ENCODE measurements around the gene LMAN2L. TPM values are rescaled to one million over a fixed set of nuclear protein-coding genes. Genes with fewer than 3 reads are reported as not detected.

The LMAN2L gene
- total and polyA plus RNA-seq, 2 of the 8 experiments (the other 6 are each of a cell fraction or from before 2014, with no cell fraction given) = 14.3 to 17.6 TPM

GRCh38 chr2:96684883-96685576, 54.8 kb downstream of the LMAN2L start:
- H3K23me2 ChIP-seq (ENCODE audit: low read depth, low read length) = no peaks in the 10 kb centered on the region
- H3K56ac ChIP-seq (replicated peaks; ENCODE audit: insufficient read length, low read depth, low read length) = no peak overlapping the region
- H4K5ac ChIP-seq (ENCODE audit: insufficient read length, low read depth, low read length) = no peak overlapping the region
- no peak overlapping the region for H2AFZ ChIP-seq (ENCODE audit: low read length)
- no peak overlapping the region for H2AK5ac ChIP-seq (ENCODE audit: low read depth, low read length)
- ChIA-PET CTCF (ENCODE audit: partially characterized antibody) (interaction anchor here (1.3 to 1.5 kb wide), 2 partner anchors 9 to 35 kb away, joined by 3 to 4 read pairs; no protein-coding TSS in a partner anchor), POLR2A (ENCODE audit: partially characterized antibody) (no interaction called here)
- H3K27me3 ChIP-seq (replicated peaks in 1 of 4; ENCODE audit: control insufficient read depth in 3 of 4, extremely low read depth in 1 of 4, insufficient read depth in 3 of 4, low read length in 3 of 4) = no peaks in the 10 kb centered on the region
- no peaks in the 10 kb centered on the region for H3K9me3 ChIP-seq (ENCODE audit: insufficient read depth in 2 of 2, low read depth in 1 of 2, low read length in 1 of 2)
- no peaks in the 10 kb centered on the region for H3K79me1 ChIP-seq (ENCODE audit: low read depth, low read length)
- H2BK120ac ChIP-seq (replicated peaks; ENCODE audit: low read depth, low read length) = no peak overlapping the region
- no peak overlapping the region for H3K18ac ChIP-seq (ENCODE audit: extremely low read depth, low read length)
- no peaks in the 10 kb centered on the region for H4K20me1 ChIP-seq (replicated peaks in 1 of 2; ENCODE audit: control insufficient read depth in 1 of 2, insufficient read depth in 2 of 2, low read length in 2 of 2)
- no peak overlapping the region for H2BK12ac ChIP-seq (ENCODE audit: low read depth, low read length)
- DNase-seq (ENCODE audit: low read depth in 1 of 2, low spot score in 2 of 2) = no peak
- H2BK20ac ChIP-seq (ENCODE audit: low read length) = no peak overlapping the region
- FAIRE-seq = no peak
- no peak overlapping the region for H4K8ac ChIP-seq (ENCODE audit: extremely low read depth, insufficient read depth, low read length)
- no peak overlapping the region for H3K23ac ChIP-seq (ENCODE audit: insufficient read length)
- H3K27ac ChIP-seq (ENCODE audit: low read depth, low read length) = no peak overlapping the region
- H3K4ac ChIP-seq (replicated peaks; ENCODE audit: insufficient read length, low read depth, low read length) = no peak overlapping the region
- H3K36me3 ChIP-seq (ENCODE audit: control insufficient read depth in 2 of 4, insufficient read depth in 4 of 4, low read length in 3 of 4) = no peaks in the 10 kb centered on the region
- no peak overlapping the region for H2BK5ac ChIP-seq (ENCODE audit: low read depth, low read length)
- no peak overlapping the region for H2BK15ac ChIP-seq (ENCODE audit: low read length)
- no peak overlapping the region for H4K91ac ChIP-seq (replicated peaks; ENCODE audit: insufficient read length, low read length)
- no peak overlapping the region for H3K4me2 ChIP-seq (ENCODE audit: insufficient read depth in 1 of 2, low read depth in 2 of 2, low read length in 2 of 2)
- no peak overlapping the region for H3K14ac ChIP-seq (ENCODE audit: insufficient read length)
- no peak overlapping the region for H3K4me3 ChIP-seq (ENCODE audit: extremely low read depth in 1 of 4, insufficient read depth in 2 of 4, low read depth in 3 of 4, low read length in 4 of 4)
- 90% methylated on average over 14 of the region's 16 CpGs; no CpG with 5 or more reads in 1 of the 2 experiments for WGBS, 2 experiments (ENCODE audit: extremely low coverage in 1 of 2, insufficient coverage in 1 of 2, insufficient read length in 1 of 2, insufficient replicate concordance in 2 of 2, low coverage in 1 of 2, low lambda C conversion rate in 2 of 2, missing lambda C conversion rate in 1 of 2)
- H3K4me1 ChIP-seq (replicated peaks in 1 of 4; ENCODE audit: control insufficient read depth in 3 of 4, insufficient read depth in 4 of 4, low read length in 3 of 4) = peaks cover 0 to 6% (median under 1%) of the 10 kb centered on the region in 4 experiments; a peak in 3 of 7 replicates
- H3K9ac ChIP-seq (replicated peaks in 1 of 4; ENCODE audit: extremely low read depth in 1 of 4, low read depth in 3 of 4, low read length in 3 of 4) = no peak overlapping the region
- no peaks in the 10 kb centered on the region for H3K79me2 ChIP-seq (ENCODE audit: control insufficient read depth in 1 of 2, insufficient read depth in 2 of 2, low read length in 2 of 2)
- TF ChIP-seq RBBP5 (IDR thresholded peaks at IDR 0.05; ENCODE audit: borderline replicate concordance, low read depth, low read length) (no peak), TAF7 (optimal IDR thresholded peaks at IDR 0.05; ENCODE audit: borderline replicate concordance, low read depth, low read length) (no peak), RFX5 (IDR thresholded peaks at IDR 0.05; ENCODE audit: borderline replicate concordance, low read depth, low read length) (no peak), BACH1 (IDR thresholded peaks at IDR 0.05; ENCODE audit: low read length) (no peak), CREB1 (IDR thresholded peaks at IDR 0.05) (no peak), NRF1 (IDR thresholded peaks at IDR 0.05; ENCODE audit: low read depth, low read length) (no peak), HDAC6 (IDR thresholded peaks at IDR 0.05; ENCODE audit: low read depth, low read length) (no peak), JUN (IDR thresholded peaks at IDR 0.05; ENCODE audit: low read depth, low read length) (no peak), EZH2 (IDR thresholded peaks at IDR 0.05; ENCODE audit: low read depth, low read length, severe bottlenecking) (no peak), CHD1 (IDR thresholded peaks at IDR 0.05; ENCODE audit: low read depth, low read length) (no peak), YY1 (IDR thresholded peaks at IDR 0.05; ENCODE audit: low read depth, low read length) (no peak), ATF3 (IDR thresholded peaks at IDR 0.05; ENCODE audit: insufficient read depth, low read depth, low read length) (no peak), NANOG (IDR thresholded peaks at IDR 0.05; ENCODE audit: insufficient read depth, low read depth, low read length, poor library complexity, severe bottlenecking) (no peak)

Measured in H1 (cell line).